Thyroid gland (tissue), 4 donors: ENCODE measurements around the gene PSD4. TPM values are rescaled to one million over a fixed set of nuclear protein-coding genes. Genes with fewer than 3 reads are reported as not detected.

Experiments
- DNase-seq, 2 donors: peaks; one replicate each; pipeline ENCODE4 v3.0.0-alpha.2; 2019
- H3K27ac ChIP-seq, 3 donors: fragments of 200-600 bp; sonication (generic); 1 replicate in 2 of 3; 2 replicates in 1 of 3; pipeline ENCODE4 v1.5.1; 2016 to 2019; ENCODE audit warnings: mild to moderate bottlenecking in 1 of 3, moderate library complexity in 1 of 3
- H3K27me3 ChIP-seq: fragments of 200-600 bp; sonication (generic); one replicate; pipeline ENCODE4 v1.5.1; 2019
- H3K36me3 ChIP-seq, 2 donors: fragments of 200-600 bp; sonication (generic); one replicate each; pipeline ENCODE4 v1.5.1; 2016 to 2019
- H3K4me1 ChIP-seq, 2 donors: fragments of 200-600 bp; sonication (generic); one replicate each; pipeline ENCODE4 v1.5.1; 2017 to 2019
- H3K4me3 ChIP-seq, 3 donors: fragments of 200-600 bp; sonication (generic); replicated peaks in 1 of 3; 1 replicate in 2 of 3; 2 replicates in 1 of 3; pipeline ENCODE4 v1.5.1; 2016; ENCODE audit warnings: mild to moderate bottlenecking in 1 of 3
- H3K9me3 ChIP-seq: fragments of 200-600 bp; sonication (generic); one replicate; pipeline ENCODE4 v1.5.1; 2017
- CTCF ChIP-seq, 6 experiments: fragments of 200-600 bp in 3 of 6; fragments of 450-650 bp in 3 of 6; sonication (generic) in 3 of 6; IDR thresholded peaks; one replicate each; pipeline ENCODE4 v1.5.1; 2016 to 2019; ENCODE audit warnings: antibody characterized with exemption in 6 of 6, mild to moderate bottlenecking in 2 of 6, inconsistent platforms in 1 of 6, moderate library complexity in 1 of 6
- POLR2A ChIP-seq, 2 donors: fragments of 450-650 bp; IDR thresholded peaks; one replicate each; pipeline ENCODE4 v1.6.1; 2017; ENCODE audit warnings: antibody characterized with exemption in 2 of 2, mild to moderate bottlenecking in 2 of 2, moderate library complexity in 1 of 2
- WGBS, 2 donors: methylation state at CpG; one replicate each; pipeline ENCODE4 v1.1.5; 2017; 5-methylcytosine and 5-hydroxymethylcytosine counted together
- intact Hi-C: fragments of 100-400 bp; cut with DNase I; formaldehyde crosslinking; loops from one replicate; pipeline ENCODE4 v1.15.1; 2023
- total RNA-seq, 4 donors: library from RNA; depleted of rRNA; stranded (reverse); fragments of >200 nt; gene quantifications; one replicate each; pipeline ENCODE4 v1.2.3, GENCODE V29; 2016

Gene PSD4
- total RNA-seq, 4 donors from 2014 or later: 63.7 to 136 (median 111) TPM

- intact Hi-C loops: no loop called here
- H3K4me1 ChIP-seq: peaks cover 38 to 75% of the 10 kb centered on the region in 2 donors
- H3K9me3 ChIP-seq: no peaks in the 10 kb centered on the region
- DNase-seq: no peak
- H3K4me3 ChIP-seq: no peak overlapping the region
- peak overlapping the region; percentile 56 to 91 (median 87) for H3K27ac ChIP-seq
- 82 to 95% methylated on average over 3 to 9 of the region's 15 CpGs for WGBS, 2 donors
- H3K27me3 ChIP-seq: no peaks in the 10 kb centered on the region
- H3K36me3 ChIP-seq: no peaks in the 10 kb centered on the region
- no peak for TF ChIP-seq POLR2A (IDR thresholded peaks at IDR 0.05)
- no peak for TF ChIP-seq CTCF (IDR thresholded peaks at IDR 0.05)
These were observed 8.9 kb downstream of the PSD4 start for GRCh38 chr2:113182471-113183260.

- no peaks in the 10 kb centered on the region for H3K27me3 ChIP-seq
- H3K9me3 ChIP-seq: no peaks in the 10 kb centered on the region
- intact Hi-C loops: no loop called here
- H3K27ac ChIP-seq: peak overlapping the region in 2 of 3 donors; percentile 87 to 91
- DNase-seq: no peak
- 82 to 89% methylated on average over 8 of the region's 8 CpGs for WGBS, 2 donors
- TF ChIP-seq POLR2A (IDR thresholded peaks at IDR 0.05) (no peak), CTCF (IDR thresholded peaks at IDR 0.05) (no peak)
- no peak overlapping the region for H3K4me3 ChIP-seq
- H3K36me3 ChIP-seq: no peaks in the 10 kb centered on the region
- H3K4me1 ChIP-seq: peaks cover 38 to 69% of the 10 kb centered on the region in 2 donors
These were observed 9.5 kb downstream of the PSD4 start for GRCh38 chr2:113183264-113183663.

- 86 to 92% methylated on average over 2 of the region's 2 CpGs for WGBS, 2 donors
- Histone ChIP-seq H3K4me3 (no peak overlapping the region), H3K27ac (peak overlapping the region in 2 of 3 donors; percentile 87 to 91), H3K9me3 (no peaks in the 10 kb centered on the region), H3K36me3 (no peaks in the 10 kb centered on the region), H3K27me3 (no peaks in the 10 kb centered on the region), H3K4me1 (peaks cover 38 to 66% of the 10 kb centered on the region in 2 donors)
- no peak for DNase-seq
- TF ChIP-seq CTCF (IDR thresholded peaks at IDR 0.05) (no peak), POLR2A (IDR thresholded peaks at IDR 0.05) (no peak)
- intact Hi-C loops: no loop called here
These were observed 9.9 kb downstream of the PSD4 start for GRCh38 chr2:113183703-113184102.

- no peaks in the 10 kb centered on the region for H3K36me3 ChIP-seq
- peaks cover 38 to 57% of the 10 kb centered on the region in 2 donors for H3K4me1 ChIP-seq
- intact Hi-C loops: no loop called here
- H3K9me3 ChIP-seq: no peaks in the 10 kb centered on the region
- peak overlapping the region; percentile 60 to 81 (median 77) for H3K27ac ChIP-seq
- no peak for TF ChIP-seq CTCF (IDR thresholded peaks at IDR 0.05)
- no peak for TF ChIP-seq POLR2A (IDR thresholded peaks at IDR 0.05)
- 93 to 96% methylated on average over 8 of the region's 8 CpGs for WGBS, 2 donors
- H3K27me3 ChIP-seq: no peaks in the 10 kb centered on the region
- no peak for DNase-seq
- H3K4me3 ChIP-seq: no peak overlapping the region
These were observed 10.9 kb downstream of the PSD4 start for GRCh38 chr2:113184531-113185230.
